WTC11 (cell line): ENCODE data around the gene AMIGO3. TPM values are rescaled to one million over a fixed set of nuclear protein-coding genes. Genes with fewer than 3 reads are reported as not detected.

ENCODE experiments used
- ATAC-seq: fragments of 200-7000 bp; cut with Tn5 transposase; 2 replicates; pipeline ENCODE4 v1.10.0; 2021; ENCODE audit warnings: mild to moderate bottlenecking, moderate library complexity
- CTCF ChIA-PET: fragments of 300-600 bp; sonication (Branson Sonifier 250); formaldehyde crosslinking; loops from one replicate; lab custom pipeline; 2021; ENCODE audit warnings: antibody characterized with exemption; lab: Charles Lee
- POLR2A ChIA-PET: fragments of 350-600 bp; sonication (Branson Sonifier 250); formaldehyde crosslinking; loops from one replicate; lab custom pipeline; 2021; ENCODE audit warnings: antibody characterized with exemption; lab: Charles Lee
- DNase-seq: peaks from one replicate; pipeline ENCODE4 v3.0.0; 2021; ENCODE audit warnings: low spot score
- H3K27ac Mint-ChIP-seq: 2 replicates; pipeline ENCODE4 v1.8.0; 2021; ENCODE audit warnings: mixed read lengths
- H3K27me3 Mint-ChIP-seq: 2 replicates; pipeline ENCODE4 v1.8.0; 2021; ENCODE audit warnings: low read depth, mild to moderate bottlenecking, moderate library complexity, mixed read lengths
- H3K36me3 Mint-ChIP-seq: 2 replicates; pipeline ENCODE4 v1.8.0; 2021; ENCODE audit warnings: mixed read lengths
- H3K4me1 Mint-ChIP-seq: 2 replicates; pipeline ENCODE4 v1.8.0; 2022; ENCODE audit warnings: mixed read lengths
- H3K4me3 Mint-ChIP-seq: 2 replicates; pipeline ENCODE4 v1.8.0; 2021; ENCODE audit warnings: mild to moderate bottlenecking, moderate library complexity, mixed read lengths
- H3K9me3 Mint-ChIP-seq: 2 replicates; pipeline ENCODE4 v1.8.0; 2021; ENCODE audit warnings: mixed read lengths
- ATF1 ChIP-seq: sonication (generic); formaldehyde crosslinking; IDR thresholded peaks from 2 replicates; pipeline ENCODE4 v1.8.1; 2023; ENCODE audit warnings: mild to moderate bottlenecking, moderate library complexity, missing genetic modification reagents
- CREM ChIP-seq: sonication (generic); formaldehyde crosslinking; IDR thresholded peaks from 2 replicates; pipeline ENCODE4 v1.8.1; 2022; ENCODE audit warnings: mild to moderate bottlenecking, missing genetic modification reagents, moderate library complexity
- ELF4 ChIP-seq: sonication (generic); formaldehyde crosslinking; IDR thresholded peaks from 2 replicates; pipeline ENCODE4 v1.8.1; 2022; ENCODE audit warnings: low read depth, mild to moderate bottlenecking, moderate library complexity, missing genetic modification reagents
- EMX1 ChIP-seq: fragments of 250-450 bp; sonication (Bioruptor Pico); IDR thresholded peaks from 2 replicates; pipeline ENCODE4 v1.8.0; 2021; ENCODE audit warnings: mild to moderate bottlenecking
- JUN ChIP-seq: sonication (generic); formaldehyde crosslinking; IDR thresholded peaks from 2 replicates; pipeline ENCODE4 v1.8.0; 2023; ENCODE audit warnings: mild to moderate bottlenecking, missing genetic modification reagents
- RELA ChIP-seq: sonication (generic); formaldehyde crosslinking; IDR thresholded peaks from 2 replicates; pipeline ENCODE4 v1.8.1; 2022; ENCODE audit warnings: missing genetic modification reagents, mild to moderate bottlenecking, borderline replicate concordance
- SOX15 ChIP-seq: fragments of 250-450 bp; sonication (Bioruptor Pico); IDR thresholded peaks from 2 replicates; pipeline ENCODE4 v1.9.0; 2021; ENCODE audit warnings: mild to moderate bottlenecking
- SP1 ChIP-seq: sonication (generic); formaldehyde crosslinking; conservative IDR thresholded peaks from 2 replicates; pipeline ENCODE4 v1.8.1; 2022; ENCODE audit warnings: missing genetic modification reagents
- TEAD1 ChIP-seq: sonication (generic); formaldehyde crosslinking; IDR thresholded peaks from 2 replicates; pipeline ENCODE4 v1.8.0; 2022; ENCODE audit warnings: mild to moderate bottlenecking, missing genetic modification reagents
- ZBTB21 ChIP-seq: sonication (generic); formaldehyde crosslinking; IDR thresholded peaks from 2 replicates; pipeline ENCODE4 v1.8.1; 2023; ENCODE audit warnings: mild to moderate bottlenecking, missing genetic modification reagents, borderline replicate concordance
- ZNF232 ChIP-seq: sonication (generic); formaldehyde crosslinking; IDR thresholded peaks from 2 replicates; pipeline ENCODE4 v1.8.0; 2022; ENCODE audit warnings: mild to moderate bottlenecking, missing genetic modification reagents
- ZNF396 ChIP-seq: fragments of 250-450 bp; sonication (Bioruptor Pico); IDR thresholded peaks from 2 replicates; pipeline ENCODE4 v1.8.0; 2021; ENCODE audit warnings: mild to moderate bottlenecking, moderate library complexity, borderline replicate concordance
- ZNF671 ChIP-seq: fragments of 250-450 bp; sonication (Bioruptor Pico); IDR thresholded peaks from 2 replicates; pipeline ENCODE4 v1.8.0; 2021; ENCODE audit warnings: mild to moderate bottlenecking
- total RNA-seq: library from RNA; stranded (reverse); gene quantifications from 3 replicates; pipeline ENCODE4 v1.2.3, GENCODE V29; 2021
- TF ChIP-seq, protein P1 (sequence below): sonication (generic); formaldehyde crosslinking; IDR thresholded peaks from 2 replicates; pipeline ENCODE4 v1.8.0; 2023; ENCODE audit warnings: missing genetic modification reagents
- TF ChIP-seq, protein P2 (sequence below): sonication (generic); formaldehyde crosslinking; IDR thresholded peaks from 2 replicates; pipeline ENCODE4 v1.8.0; 2022; ENCODE audit warnings: mild to moderate bottlenecking, missing genetic modification reagents
- TF ChIP-seq, protein P3 (sequence below): sonication (generic); formaldehyde crosslinking; IDR thresholded peaks from 2 replicates; pipeline ENCODE4 v1.8.1; 2023; ENCODE audit warnings: mild to moderate bottlenecking, moderate library complexity, missing genetic modification reagents
- TF ChIP-seq, protein P4 (sequence below): sonication (generic); formaldehyde crosslinking; IDR thresholded peaks from 2 replicates; pipeline ENCODE4 v1.8.0; 2023; ENCODE audit warnings: mild to moderate bottlenecking, missing genetic modification reagents
- TF ChIP-seq, protein P5 (sequence below): fragments of 250-450 bp; sonication (Bioruptor Pico); conservative IDR thresholded peaks from 2 replicates; pipeline ENCODE4 v1.9.0; 2021; ENCODE audit warnings: mild to moderate bottlenecking
- TF ChIP-seq, protein P6 (sequence below): sonication (generic); formaldehyde crosslinking; IDR thresholded peaks from 2 replicates; pipeline ENCODE4 v1.8.1; 2022; ENCODE audit warnings: mild to moderate bottlenecking, moderate library complexity, missing genetic modification reagents
- TF ChIP-seq, protein P7 (sequence below): fragments of 250-450 bp; sonication (Bioruptor Pico); IDR thresholded peaks from 2 replicates; pipeline ENCODE4 v1.9.0; 2021; ENCODE audit warnings: mild to moderate bottlenecking
- TF ChIP-seq, protein P8 (sequence below): sonication (generic); formaldehyde crosslinking; IDR thresholded peaks from 2 replicates; pipeline ENCODE4 v1.8.1; 2023; ENCODE audit warnings: mild to moderate bottlenecking, missing genetic modification reagents
- TF ChIP-seq, protein P9 (sequence below): sonication (generic); formaldehyde crosslinking; IDR thresholded peaks from 2 replicates; pipeline ENCODE4 v1.8.1; 2023; ENCODE audit warnings: mild to moderate bottlenecking, missing genetic modification reagents, moderate library complexity

Gene AMIGO3
- total RNA-seq, 1 experiment from 2014 or later, result 3.9 TPM

DNA sequence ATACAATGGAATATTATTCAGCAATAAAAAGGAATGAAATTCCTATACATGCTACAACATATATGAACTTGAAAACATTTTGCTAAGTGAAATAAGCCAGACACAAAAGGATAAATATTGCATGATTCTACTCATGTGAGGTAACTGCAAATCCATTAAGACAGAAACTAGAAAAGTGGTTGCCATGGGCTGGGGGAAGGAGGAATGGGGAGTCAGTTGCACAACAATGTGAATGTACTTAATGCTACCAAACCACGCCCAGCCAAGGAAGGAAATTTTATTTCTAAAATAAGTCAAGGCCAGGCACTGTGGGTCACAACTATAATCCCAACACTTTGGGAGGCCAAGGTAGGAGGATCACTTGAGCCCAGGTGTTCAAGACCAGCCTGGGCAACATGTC is 14.1 kb upstream of the AMIGO3 start:
- Mint-ChIP-seq H3K9me3 (peaks cover 7% of the 10 kb centered on the region; the same call in 1 of the 2 replicates), H3K36me3 (peaks cover 54% of the 10 kb centered on the region), H3K27me3 (no peaks in the 10 kb centered on the region), H3K27ac (no peak overlapping the region), H3K4me3 (no peak overlapping the region), H3K4me1 (no peaks in the 10 kb centered on the region)
- ChIA-PET CTCF (interaction anchor here (0.6 kb wide), 2 partner anchors 9 to 32 kb away, joined by 3 to 4 read pairs; no protein-coding TSS in a partner anchor), POLR2A (no interaction called here)
- DNase-seq (no peak), ATAC-seq (no peak)
- TF ChIP-seq ATF1 (CRISPR knock-in tag) (no peak), SP1 (CRISPR knock-in tag) (no peak), JUN (CRISPR knock-in tag) (no peak), SOX15 (CRISPR knock-in tag) (no peak), ZNF232 (CRISPR knock-in tag) (no peak), CREM (no peak), ZBTB21 (CRISPR knock-in tag) (no peak)
- TF ChIP-seq, protein P1, sequence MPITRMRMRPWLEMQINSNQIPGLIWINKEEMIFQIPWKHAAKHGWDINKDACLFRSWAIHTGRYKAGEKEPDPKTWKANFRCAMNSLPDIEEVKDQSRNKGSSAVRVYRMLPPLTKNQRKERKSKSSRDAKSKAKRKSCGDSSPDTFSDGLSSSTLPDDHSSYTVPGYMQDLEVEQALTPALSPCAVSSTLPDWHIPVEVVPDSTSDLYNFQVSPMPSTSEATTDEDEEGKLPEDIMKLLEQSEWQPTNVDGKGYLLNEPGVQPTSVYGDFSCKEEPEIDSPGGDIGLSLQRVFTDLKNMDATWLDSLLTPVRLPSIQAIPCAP, result no peak
- TF ChIP-seq, protein P2, sequence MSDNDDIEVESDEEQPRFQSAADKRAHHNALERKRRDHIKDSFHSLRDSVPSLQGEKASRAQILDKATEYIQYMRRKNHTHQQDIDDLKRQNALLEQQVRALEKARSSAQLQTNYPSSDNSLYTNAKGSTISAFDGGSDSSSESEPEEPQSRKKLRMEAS (CRISPR knock-in tag), result no peak
- TF ChIP-seq, protein P3, sequence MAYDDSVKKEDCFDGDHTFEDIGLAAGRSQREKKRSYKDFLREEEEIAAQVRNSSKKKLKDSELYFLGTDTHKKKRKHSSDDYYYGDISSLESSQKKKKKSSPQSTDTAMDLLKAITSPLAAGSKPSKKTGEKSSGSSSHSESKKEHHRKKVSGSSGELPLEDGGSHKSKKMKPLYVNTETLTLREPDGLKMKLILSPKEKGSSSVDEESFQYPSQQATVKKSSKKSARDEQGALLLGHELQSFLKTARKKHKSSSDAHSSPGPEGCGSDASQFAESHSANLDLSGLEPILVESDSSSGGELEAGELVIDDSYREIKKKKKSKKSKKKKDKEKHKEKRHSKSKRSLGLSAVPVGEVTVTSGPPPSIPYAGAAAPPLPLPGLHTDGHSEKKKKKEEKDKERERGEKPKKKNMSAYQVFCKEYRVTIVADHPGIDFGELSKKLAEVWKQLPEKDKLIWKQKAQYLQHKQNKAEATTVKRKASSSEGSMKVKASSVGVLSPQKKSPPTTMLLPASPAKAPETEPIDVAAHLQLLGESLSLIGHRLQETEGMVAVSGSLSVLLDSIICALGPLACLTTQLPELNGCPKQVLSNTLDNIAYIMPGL, result no peak
- TF ChIP-seq, protein P4, sequence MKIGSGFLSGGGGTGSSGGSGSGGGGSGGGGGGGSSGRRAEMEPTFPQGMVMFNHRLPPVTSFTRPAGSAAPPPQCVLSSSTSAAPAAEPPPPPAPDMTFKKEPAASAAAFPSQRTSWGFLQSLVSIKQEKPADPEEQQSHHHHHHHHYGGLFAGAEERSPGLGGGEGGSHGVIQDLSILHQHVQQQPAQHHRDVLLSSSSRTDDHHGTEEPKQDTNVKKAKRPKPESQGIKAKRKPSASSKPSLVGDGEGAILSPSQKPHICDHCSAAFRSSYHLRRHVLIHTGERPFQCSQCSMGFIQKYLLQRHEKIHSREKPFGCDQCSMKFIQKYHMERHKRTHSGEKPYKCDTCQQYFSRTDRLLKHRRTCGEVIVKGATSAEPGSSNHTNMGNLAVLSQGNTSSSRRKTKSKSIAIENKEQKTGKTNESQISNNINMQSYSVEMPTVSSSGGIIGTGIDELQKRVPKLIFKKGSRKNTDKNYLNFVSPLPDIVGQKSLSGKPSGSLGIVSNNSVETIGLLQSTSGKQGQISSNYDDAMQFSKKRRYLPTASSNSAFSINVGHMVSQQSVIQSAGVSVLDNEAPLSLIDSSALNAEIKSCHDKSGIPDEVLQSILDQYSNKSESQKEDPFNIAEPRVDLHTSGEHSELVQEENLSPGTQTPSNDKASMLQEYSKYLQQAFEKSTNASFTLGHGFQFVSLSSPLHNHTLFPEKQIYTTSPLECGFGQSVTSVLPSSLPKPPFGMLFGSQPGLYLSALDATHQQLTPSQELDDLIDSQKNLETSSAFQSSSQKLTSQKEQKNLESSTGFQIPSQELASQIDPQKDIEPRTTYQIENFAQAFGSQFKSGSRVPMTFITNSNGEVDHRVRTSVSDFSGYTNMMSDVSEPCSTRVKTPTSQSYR (CRISPR knock-in tag), result no peak
- TF ChIP-seq, protein P5, sequence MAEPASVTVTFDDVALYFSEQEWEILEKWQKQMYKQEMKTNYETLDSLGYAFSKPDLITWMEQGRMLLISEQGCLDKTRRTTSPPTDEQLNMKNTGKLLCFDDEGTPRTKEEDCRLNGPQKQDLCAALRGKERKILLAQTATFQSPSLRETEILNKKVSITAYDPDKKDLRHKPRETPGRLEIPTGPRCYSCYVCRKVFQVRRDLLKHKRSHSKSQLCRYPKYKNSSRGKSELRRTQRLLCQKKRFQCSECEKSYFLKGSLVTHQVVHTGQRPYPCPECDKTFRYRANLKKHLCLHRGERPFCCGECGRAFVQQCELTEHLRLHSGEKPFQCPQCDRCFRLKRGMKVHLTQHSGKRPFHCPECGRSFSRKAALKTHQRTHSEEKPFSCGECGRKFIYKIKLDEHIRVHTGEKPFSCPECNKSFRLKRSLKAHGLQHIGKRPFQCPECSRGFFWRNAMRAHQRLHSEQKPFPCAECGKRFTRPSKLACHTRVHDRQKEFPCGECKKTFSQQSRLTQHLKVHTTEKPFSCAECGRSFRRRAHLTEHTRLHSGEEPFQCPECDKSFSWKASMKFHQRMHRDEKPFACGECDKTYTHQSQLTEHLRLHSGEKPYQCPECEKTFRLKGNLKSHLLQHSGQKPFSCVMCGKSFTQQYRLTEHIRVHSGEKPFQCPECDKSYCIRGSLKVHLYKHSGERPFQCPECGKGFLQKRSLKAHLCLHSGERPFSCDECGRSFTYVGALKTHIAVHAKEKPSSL, result no peak
- TF ChIP-seq, protein P6, sequence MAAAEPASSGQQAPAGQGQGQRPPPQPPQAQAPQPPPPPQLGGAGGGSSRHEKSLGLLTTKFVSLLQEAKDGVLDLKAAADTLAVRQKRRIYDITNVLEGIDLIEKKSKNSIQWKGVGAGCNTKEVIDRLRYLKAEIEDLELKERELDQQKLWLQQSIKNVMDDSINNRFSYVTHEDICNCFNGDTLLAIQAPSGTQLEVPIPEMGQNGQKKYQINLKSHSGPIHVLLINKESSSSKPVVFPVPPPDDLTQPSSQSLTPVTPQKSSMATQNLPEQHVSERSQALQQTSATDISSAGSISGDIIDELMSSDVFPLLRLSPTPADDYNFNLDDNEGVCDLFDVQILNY (CRISPR knock-in tag), result no peak

DNA sequence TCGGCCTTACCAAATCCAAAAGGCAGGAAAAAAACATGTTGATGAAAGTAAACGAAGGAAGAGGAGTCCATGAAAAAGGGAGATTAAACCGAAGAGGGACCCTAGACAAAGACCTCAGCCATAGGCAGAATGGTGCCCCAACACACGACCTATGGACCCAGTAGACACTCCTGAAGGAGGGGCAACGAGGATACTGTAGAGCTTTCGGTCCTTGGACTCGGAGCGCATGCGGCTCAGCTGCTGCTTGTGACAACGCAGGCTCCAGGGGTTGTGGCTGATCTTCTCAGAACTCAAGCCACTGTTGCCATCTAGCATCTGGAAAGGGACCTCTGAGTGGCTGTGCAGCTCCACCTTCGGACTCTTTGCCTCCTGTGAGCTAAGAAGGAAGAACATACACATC is 13.1 kb upstream of the AMIGO3 start:
- CTCF ChIA-PET, result interaction anchor here (1.4 kb wide), 1 partner anchor 31 kb away, joined by 5 read pairs; no protein-coding TSS in a partner anchor
- TF ChIP-seq RELA (CRISPR knock-in tag) (no peak), ELF4 (no peak), SP1 (CRISPR knock-in tag) (no peak), ZNF671 (CRISPR knock-in tag) (no peak), EMX1 (CRISPR knock-in tag) (no peak), TEAD1 (CRISPR knock-in tag) (no peak), ZNF396 (CRISPR knock-in tag) (no peak)
- TF ChIP-seq, protein P7, sequence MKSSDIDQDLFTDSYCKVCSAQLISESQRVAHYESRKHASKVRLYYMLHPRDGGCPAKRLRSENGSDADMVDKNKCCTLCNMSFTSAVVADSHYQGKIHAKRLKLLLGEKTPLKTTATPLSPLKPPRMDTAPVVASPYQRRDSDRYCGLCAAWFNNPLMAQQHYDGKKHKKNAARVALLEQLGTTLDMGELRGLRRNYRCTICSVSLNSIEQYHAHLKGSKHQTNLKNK, result no peak
- TF ChIP-seq, protein P5, result no peak
- TF ChIP-seq, protein P8, sequence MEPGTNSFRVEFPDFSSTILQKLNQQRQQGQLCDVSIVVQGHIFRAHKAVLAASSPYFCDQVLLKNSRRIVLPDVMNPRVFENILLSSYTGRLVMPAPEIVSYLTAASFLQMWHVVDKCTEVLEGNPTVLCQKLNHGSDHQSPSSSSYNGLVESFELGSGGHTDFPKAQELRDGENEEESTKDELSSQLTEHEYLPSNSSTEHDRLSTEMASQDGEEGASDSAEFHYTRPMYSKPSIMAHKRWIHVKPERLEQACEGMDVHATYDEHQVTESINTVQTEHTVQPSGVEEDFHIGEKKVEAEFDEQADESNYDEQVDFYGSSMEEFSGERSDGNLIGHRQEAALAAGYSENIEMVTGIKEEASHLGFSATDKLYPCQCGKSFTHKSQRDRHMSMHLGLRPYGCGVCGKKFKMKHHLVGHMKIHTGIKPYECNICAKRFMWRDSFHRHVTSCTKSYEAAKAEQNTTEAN, result no peak
- TF ChIP-seq, protein P9, sequence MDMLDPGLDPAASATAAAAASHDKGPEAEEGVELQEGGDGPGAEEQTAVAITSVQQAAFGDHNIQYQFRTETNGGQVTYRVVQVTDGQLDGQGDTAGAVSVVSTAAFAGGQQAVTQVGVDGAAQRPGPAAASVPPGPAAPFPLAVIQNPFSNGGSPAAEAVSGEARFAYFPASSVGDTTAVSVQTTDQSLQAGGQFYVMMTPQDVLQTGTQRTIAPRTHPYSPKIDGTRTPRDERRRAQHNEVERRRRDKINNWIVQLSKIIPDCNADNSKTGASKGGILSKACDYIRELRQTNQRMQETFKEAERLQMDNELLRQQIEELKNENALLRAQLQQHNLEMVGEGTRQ (CRISPR knock-in tag), result no peak

More for the DNA sequence above, 13.1 kb upstream of the AMIGO3 start:
- no peak for DNase-seq
- peaks cover 5% of the 10 kb centered on the region; the same call in 1 of the 2 replicates for H3K9me3 Mint-ChIP-seq
- no peaks in the 10 kb centered on the region for H3K27me3 Mint-ChIP-seq
- no peak overlapping the region for H3K27ac Mint-ChIP-seq
- ATAC-seq, result no peak
- no peak overlapping the region for H3K4me3 Mint-ChIP-seq
- no peaks in the 10 kb centered on the region for H3K4me1 Mint-ChIP-seq
- POLR2A ChIA-PET, result no interaction called here
- H3K36me3 Mint-ChIP-seq, result peaks cover 50% of the 10 kb centered on the region
